GM21447 (cell line): ENCODE measurements around the gene TPD52L2.

Source experiments
- ATAC-seq: cut with Tn5 transposase; IDR thresholded peaks from one replicate; pipeline ENCODE4 v1.9.1; 2021; ENCODE audit not compliant: unreplicated experiment

The TPD52L2 gene

DNA sequence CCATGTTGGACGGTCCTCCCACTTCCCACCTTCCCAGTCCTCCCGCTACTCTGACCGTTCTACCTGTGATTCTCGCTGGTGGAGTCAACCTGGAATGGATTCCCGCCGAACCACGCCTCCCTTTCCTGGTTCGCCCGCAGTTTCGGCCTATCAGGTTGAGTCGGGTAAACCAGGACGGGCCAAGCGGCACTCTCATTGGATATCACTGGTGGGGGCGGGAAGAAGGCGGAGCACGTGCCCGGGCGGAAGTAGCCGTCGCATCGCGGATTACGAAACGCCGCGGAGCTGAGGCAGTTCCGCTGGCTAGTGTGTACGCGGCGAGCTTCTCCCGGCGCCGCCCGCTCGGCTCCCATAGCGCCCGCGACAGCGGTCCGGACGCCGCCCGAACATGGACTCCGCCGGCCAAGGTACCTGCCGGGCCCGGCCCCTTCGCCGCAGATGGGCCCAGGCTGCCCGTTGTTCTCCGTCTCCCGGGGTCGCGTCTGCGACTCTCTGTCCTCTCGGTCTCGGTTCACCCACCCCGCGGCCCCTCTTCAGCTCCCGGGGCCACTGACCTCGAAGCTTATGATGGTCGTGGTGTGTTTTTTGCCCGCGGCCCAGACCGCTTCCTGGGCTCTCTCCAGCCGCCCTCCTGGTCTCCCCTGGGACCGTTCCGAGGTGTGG lies at the start of gene TPD52L2:
TPD52L2 (plus strand) TSS at position 293 of the 663 bp plus-strand sequence; CDS start at position 389, 96 bp downstream.
- peak; percentile 61 for ATAC-seq

DNA sequence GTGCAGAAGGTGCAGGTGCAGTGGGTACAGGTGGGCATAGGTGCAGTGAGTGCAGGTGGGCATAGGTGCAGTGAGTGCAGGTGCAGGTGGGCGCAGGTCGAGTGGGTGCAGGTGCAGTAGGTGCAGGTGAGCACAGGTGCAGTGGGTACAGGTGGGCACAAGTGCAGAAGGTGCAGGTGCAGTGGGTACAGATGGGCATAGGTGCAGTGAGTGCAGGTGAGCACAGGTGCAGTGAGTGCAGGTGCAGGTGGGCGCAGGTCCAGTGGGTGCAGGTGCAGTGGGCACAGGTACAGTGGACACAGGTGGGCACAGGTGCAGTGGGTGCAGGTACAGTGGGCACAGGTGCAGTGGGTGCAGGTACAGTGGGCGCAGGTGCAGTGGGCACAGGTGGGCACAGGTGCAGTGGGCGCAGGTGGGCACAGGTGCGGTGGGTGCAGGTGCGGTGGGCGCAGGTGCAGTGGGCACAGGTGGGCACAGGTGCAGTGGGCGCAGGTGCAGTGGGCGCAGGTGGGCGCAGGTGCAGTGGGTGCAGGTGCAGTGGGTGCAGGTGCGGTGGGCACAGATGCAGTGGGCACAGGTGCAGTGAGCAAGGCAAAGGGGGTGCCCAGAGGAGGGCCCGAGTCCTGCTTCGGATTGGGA lies 49.3 kb upstream of the TPD52L2 start:
- no peak for ATAC-seq

DNA sequence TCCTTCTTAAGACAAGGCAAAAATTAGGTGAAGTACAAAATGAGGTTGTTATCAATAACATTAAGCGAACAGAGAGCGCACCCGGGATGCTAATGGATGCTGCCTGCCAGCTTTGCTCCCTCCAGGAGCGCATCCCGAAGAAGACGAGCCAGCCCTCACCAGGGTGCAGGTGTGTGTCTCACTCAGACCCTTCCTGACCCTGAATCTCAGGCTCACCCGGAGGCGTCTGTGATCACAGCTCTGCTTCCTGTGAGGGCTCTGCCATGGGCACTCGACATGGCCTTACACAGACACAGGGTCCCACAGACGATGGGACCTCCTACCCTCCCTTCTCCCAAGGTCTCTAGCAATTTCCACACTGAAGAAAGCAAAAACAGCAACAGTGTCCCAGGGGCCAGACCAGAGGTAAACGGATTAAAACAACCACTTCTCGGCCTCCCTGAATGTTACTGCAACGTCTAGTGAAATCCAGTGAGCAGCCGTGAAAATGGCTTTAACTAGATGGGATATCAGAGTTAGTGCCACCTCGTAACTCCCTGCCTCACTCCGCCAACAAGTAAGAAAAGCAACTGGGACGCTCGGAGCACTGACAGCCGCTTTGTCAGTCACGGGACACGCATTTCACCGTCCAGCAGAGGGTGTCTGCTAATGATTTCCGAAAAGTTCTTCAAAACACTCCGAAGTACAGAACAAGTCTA lies 45.7 kb upstream of the TPD52L2 start:
- ATAC-seq = no peak

DNA sequence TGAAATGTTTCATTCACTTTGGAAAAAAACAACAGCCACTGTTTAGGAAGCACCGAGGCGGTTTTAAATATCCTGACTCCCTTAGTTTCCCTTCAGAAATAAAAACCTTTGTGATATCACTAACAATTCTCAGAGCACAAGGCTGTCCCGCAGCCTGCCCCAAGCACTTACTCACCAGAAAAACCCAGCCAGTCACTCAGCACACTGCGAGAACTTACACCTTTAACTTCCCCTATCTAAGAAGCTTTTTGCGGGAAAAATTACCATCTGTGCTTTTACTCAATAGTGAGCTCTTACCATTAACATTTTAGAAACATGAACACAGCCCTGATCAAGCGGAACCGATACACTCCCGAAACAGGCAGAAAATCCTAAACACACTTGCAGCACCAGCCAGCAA lies 43.3 kb upstream of the TPD52L2 start:
- ATAC-seq = no peak

DNA sequence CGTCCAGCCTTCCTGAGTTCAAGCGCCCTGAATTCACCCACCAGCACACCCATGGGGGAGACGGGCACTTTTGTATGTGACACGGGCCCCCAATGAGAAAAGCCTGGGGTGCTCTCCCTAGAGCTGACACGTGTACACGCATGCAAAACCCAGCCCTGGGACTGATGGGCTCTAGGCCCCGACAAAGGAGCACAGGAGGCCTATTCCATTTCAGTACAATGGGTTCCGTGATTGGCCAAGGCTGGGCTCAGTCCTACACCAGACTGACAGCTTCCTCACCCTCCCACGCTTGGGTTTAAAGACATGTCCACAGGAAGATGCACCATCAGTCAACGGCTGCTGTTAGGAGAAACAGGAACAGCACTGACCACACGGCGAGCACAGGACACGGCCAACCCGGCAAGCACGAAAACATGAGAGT lies 42.8 kb upstream of the TPD52L2 start:
- ATAC-seq = no peak

DNA sequence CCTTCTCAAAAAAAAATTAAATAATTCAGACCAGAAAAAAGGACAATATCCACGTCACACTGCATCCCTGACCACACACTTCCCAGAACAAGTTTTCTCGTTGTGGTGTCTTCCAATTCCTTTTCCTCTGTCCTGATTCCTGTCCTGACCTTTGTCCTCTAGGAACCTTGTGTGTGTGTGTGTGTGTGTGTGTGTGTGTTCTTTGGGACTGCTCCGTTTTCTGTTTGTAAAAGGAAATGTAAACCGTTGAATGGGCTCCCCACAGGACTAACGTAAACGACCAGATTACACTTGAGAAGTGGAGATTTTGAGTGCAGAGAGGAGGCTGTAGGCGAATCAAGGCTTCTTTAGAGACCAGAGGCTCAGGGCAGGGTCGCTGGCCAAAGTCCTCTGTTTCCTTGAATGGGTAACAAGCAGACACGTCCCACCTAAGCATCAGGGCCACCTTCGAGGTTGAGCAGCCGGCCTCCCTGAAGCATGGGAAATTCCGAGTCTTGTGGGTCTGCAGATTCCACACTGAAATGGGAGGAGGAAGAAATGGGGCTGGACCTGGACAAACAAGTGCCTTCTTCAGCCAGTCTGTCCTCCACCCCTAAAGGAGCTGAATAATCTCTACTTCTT lies 41.3 kb upstream of the TPD52L2 start:
- no peak for ATAC-seq

DNA sequence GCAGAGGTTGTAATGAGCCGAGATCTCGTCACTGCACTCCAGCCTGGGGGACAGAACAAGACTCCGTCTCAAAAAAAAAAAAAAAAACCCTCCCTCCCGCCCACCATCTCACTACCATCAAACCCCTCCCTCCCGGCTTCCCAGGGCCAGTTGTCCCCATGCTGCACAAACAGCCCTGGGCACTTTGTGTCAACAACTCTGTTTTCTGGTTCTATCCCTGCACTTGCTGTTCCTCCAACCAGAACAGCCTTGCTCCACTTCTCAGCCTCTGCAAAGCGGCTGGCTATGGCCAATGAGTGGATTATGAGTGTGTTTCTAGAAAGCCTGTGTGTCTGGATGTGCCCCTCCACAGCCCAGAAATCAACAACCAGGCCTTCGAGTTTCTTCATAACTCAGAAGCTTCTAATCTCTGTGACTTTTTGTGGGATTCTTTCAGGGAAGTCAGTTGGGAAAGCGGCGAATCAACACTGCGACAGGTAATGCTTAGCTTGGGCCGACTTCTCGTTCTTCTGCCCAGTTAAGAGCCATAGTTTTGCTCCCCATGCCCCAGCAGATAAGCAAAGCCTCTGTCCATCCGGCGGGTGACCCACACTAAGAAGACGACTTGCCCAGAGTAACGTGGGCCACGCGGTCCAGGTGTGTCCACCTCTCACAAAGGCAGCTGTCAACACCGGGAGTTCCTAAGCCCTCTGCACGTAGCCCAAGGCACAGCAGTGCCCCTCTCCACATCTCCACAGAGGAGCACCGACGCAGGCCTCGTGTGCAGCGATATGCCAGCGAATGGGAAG lies 39.5 kb upstream of the TPD52L2 start:
- ATAC-seq = no peak

DNA sequence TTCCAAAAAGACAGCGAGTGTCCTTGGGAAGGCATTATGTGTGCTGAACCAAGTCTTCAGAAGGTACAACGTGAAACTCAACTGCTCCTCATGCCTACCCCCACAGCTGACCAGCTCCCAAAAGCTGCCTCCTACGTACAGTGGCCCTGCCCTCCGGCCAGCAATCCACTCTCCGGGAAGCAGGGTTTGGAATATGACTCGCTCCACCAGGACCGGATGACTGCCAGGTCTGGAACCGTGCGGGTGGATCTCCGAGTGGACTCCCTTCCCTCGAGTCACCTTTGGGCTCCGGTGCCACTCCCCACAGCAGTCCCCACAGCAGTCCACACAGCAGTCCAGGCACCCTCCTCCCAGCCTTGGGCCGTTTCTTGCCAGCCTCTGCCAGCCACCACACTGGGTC lies 38.3 kb upstream of the TPD52L2 start:
- ATAC-seq = no peak

DNA sequence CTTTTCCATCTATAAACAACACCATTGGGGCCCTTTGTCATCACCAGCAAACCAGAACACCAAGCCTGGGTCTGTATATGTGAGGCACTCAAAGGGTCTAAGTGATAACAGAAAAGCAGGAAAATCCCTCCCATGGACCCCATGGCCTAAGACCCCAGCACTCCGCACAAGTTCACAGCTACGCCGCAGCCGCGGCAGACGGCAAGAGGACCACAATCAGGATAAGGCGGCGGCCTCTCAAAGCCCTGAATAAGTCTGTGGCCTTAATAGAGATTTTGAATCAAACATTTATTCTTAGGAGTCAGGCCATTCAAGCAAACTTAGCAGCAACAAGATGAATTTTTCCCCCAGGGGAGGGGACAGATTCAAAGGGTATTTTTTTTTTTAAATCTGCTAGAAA lies 36.9 kb upstream of the TPD52L2 start:
- ATAC-seq = no peak

DNA sequence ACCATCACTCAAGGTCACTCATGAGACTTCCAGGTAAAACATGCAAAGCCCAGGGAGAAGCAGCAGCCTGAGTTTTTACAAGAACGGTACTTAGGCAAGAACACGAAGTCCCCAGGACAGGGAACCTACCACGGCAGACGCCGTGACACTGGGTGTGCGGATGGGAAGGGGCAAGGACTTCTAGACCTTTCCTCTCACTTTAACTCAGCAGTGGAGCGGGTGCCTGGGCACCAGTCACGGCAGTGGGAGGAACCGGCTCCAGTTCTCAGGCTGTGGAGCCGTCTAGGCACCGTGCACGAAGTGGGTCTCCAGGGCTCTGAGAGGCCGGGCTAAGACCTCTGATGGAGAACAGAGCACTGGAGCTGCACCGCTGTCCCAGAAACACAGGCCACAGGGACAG lies 36.5 kb upstream of the TPD52L2 start:
- ATAC-seq = no peak

DNA sequence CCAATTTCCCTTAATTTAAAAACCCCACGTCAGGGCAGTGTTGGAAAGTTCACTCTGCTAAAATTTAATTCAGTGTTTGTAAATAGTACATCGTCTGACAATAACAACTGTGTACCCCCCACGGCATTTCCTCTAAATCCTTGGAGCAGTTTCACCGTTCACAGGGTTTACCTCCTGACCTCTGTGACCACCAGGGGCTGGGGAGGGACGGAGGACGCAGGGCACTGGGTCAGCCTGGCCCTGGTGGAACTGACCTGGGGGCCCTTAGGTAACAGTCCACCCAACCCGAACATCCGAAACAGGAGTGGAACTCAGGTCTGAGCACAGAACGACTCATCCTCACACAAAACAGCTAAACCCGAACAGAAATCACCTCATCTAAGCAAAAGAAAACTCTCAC lies 36.1 kb upstream of the TPD52L2 start:
- no peak for ATAC-seq

DNA sequence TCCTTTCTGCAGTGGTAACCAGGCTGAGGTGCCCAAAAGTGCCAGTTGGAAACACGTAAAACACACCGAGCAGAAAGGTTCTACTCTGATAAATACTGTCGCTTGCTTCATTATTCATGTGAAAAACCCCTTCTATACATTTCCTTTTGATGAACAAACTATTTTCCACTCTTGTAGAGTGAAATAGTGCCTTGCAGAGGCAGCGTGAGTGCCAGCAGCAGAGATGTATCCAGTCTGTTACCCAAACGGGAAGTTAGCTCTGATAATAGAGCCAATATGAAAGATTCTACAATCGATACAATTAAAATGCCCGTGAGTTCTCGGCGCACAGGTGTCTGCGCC lies 35.5 kb upstream of the TPD52L2 start:
- ATAC-seq = no peak

DNA sequence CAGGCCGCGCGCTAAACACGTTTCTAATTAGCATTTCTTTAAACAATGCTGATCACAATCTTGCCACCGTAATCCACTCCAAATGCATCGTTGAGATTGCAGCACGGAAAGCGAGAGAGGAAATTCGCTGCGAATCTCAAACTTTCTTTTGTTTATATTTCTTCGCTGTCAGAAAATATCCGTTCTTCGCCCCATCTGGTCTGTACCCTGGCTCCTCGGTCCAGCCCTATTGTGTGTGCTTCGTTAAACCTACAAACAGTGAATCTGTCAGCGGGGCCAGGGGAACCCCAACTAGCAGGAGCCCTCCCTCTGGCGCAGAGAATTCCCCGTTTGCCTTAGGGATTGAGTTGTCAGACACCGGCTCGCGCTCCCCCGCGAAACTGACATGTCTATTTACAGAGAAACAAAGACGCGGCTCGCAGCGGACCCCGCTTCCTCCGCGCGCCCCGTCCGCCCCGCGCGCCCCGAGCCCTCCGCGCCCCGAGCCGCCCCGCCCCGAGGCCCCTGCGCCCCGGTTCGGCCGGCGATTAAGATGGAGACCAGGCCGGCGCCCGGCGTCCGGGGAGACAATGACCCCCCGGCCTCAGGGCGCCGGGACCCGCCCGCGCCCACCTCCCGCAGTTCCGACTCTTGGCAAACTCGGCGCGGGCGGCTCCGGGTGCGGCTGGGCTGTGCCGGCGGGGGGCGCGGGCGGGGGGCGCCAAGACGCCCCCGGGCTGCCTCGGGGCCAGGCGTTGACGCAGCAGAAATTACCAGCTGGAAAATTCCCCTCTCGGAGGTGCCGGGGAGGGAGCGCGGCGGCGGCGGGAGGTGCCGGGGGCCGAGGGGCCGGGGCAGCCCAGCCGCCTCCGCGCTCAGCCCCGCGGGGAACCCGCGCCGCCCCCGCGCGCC lies 34.9 kb upstream of the TPD52L2 start:
- ATAC-seq = no peak

DNA sequence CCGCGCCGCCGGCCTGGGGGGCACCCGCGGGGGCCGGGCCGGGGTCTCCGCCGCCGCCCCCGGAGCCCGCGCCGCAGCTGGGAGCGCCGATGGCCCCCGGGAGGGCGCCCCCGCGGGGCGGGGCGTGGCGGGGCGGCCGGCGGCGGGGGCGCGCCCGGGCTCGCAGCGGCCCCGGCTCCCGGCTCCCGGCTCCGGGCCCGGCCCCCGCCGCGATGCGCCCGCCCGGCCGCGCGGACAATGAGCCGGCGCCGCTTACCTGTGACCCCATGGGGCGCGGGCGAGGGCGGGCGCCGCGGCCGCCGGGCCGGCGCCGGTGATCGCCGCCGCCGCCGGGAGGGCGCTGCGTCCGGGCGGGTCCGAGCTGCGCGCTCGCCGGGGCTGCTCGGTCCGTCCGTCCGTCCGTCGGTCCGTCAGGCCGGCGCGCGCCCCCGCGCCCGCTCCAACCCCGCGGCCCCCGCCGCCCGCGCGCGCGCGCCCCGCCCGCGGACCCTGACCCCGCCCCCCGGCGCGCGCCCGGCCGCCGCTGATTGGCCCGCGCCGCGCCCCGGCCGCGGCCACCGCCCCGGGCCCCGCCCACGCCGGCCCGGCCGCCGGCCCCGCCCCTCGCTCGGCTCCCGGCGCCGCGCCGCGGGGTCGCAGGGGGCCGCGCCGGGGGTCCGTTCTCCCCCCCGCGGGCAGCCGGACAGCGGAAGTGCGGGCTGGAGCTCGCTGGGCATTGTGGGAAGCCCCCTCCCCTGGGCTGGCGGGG lies 34.1 kb upstream of the TPD52L2 start, which contains the start of gene ZBTB46:
ZBTB46 (minus strand) TSS at position 424 of the 748 bp plus-strand sequence. CDS start 40,507 bp downstream, outside the sequence.
- ATAC-seq = no peak

DNA sequence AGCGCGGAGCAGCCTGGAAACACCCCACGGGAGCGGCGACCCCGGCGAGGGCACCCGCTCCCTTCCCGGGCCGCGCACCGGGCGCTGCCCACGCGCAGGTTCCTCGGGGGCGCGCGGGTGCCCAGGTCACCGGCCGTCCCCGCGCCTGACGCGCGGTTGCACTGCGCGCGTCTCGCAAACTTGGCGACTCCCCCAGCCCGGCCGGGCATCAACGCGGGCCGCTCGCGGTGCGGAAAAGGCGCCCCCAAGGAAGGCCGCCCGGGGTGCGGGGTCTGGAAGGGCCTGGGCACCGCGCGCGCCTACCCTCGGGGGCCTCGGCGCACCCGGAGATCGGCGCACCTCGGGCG lies 33.5 kb upstream of the TPD52L2 start:
- ATAC-seq = no peak

DNA sequence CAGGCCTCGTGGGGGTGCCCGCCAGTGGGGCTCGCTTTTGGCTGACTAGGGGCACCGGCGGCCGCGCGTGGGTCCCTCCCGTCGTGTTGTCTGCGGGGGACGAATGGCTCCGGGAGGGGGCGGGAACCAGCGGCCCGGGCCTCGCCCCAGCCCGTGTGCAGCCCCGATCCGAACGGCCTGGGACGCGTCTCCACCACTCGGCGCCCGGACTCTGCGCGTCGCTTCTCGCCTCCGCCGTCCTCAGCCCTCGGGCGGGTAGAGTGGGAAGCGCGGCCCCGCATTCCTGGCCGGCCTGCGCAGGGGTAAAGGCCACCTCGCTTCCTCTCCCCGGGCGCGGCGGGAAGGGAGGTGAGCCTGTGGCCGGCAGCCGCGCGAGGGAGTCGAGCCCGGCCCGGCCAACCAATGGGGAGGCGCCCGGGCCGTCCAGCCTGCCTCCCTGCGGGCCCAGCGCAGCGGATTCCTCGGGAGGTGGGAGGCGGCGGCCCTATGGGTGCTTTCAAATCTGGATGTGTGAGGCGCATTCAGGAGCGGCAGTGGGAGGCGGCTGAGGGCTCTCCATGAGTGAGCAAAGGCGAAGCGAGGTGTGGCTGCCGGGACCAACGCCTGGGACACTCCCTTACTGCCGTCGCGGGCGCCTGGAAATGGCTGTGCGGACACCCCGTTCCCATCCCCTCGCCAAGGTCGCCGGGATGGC lies 32.9 kb upstream of the TPD52L2 start:
- ATAC-seq = no peak

DNA sequence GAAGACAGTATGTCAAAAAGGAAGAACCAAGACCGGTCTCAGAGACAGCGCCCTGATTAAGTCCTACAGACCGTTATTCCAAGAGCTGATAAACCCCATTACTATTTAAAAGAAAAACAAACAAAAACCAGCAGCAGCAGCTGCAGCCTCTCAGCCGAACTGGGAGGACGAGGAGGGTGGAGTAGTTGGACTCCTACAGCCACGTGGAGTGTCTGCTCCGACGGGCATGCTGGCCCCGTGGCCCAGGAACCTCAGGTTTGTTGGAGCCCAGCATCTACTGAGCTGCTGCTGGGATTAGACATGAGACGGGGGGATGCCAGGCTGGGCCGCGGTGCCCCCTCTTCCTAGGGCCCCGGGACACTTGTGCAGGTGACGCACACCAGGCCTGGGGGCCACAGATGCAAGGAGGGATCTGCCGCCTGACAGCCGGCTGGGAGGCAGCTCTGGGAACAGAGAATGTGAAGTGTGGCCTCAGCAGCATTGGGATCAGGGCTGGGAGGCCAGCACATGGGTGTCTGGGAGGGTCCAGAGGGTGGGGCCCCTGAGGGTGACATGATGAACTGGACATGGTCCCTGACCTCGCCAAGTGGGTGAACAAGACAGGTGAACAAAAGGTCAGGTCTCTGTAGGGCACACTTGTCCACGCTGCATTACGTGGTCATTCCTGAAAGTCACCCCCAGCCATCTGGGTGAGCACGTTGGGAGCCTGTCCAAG lies 31.1 kb upstream of the TPD52L2 start:
- no peak for ATAC-seq

DNA sequence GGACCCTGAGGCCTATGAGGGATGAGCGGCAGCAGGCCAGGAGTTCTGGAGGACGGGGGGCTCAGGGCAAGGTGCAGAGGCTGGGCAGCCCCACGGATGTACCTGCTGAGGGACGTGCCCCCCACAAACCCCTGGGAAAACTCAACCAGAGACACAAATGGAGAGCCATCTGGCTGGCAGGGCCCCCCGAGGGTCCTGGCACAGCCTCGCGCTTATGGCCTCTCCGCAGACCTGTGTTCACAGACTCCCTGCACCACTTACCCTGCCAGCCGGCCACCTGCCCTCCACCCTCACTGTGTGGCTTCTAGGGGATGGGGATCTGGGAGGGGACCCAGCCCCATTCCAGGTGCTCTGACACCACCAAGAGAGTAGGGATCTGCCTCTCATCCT lies 30.6 kb upstream of the TPD52L2 start:
- no peak for ATAC-seq
